HG03521 (cell line): ENCODE results near the gene FAM8A1.

Experiments used
- ATAC-seq: cut with Tn5 transposase; IDR thresholded peaks from one replicate; pipeline ENCODE4 v1.9.1; 2021; ENCODE audit warnings: mild to moderate bottlenecking, moderate library complexity; ENCODE audit not compliant: unreplicated experiment

FAM8A1 gene

GRCh38 chr6:17653198-17653882 is 53.2 kb downstream of the FAM8A1 start:
- ATAC-seq: no peak

DNA sequence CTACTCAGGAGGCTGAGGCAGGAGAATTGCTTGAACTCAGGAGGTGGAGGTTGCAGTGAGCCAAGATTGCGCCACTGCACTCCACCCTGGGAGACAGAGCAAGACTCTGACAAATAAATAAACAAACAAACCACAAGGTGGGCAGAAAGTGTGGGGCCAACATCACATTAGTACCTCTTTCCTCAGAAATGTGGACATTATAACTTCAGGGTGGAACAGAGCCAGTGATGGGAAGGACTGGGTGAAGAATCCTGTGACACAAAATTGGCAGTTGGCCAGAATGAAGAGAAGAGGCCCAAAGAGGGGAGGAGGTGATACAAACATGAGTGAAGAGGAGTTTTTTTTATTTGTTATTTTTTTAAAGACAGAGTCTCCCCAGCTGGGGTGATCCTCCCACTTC is 56.0 kb downstream of the FAM8A1 start:
- ATAC-seq: no peak

DNA sequence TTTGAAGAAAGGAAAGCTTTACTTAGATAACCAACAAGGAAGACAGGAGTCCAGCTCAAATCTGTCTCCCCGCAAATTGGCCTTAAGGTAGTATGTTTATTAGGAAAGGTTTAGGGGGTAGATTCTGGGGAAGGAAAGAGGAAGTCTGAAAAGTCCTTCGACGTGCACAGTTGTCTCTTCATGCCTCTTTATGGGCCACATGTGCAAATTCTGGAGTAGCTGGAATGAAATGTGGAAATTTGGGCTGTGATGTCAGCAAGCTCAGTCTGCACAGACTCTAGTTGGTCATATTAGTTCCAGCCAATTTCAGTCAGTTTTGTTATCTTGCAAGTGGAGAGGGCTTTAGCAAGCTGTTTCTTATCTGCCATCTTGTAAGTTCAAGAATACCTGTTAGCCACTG is 56.5 kb downstream of the FAM8A1 start:
- no peak for ATAC-seq
